HCT116 (cell line): ENCODE results near the gene TMED10. TPM values are rescaled to one million over a fixed set of nuclear protein-coding genes. Genes with fewer than 3 reads are reported as not detected.

Experiments used
- ATAC-seq: fragments of 200-7000 bp; cut with Tn5 transposase; 2 replicates; pipeline ENCODE4 v1.9.1; 2020; ENCODE audit warnings: mild to moderate bottlenecking, moderate library complexity
- BruUV-seq: library from RNA; stranded (reverse); fragments of 400-500 nt; replicated peaks from 2 replicates; lab custom pipeline; 2021; lab: Mats Ljungman, UMichigan
- CTCF ChIA-PET: fragments of 300-600 bp; sonication (Branson Sonifier 250); formaldehyde crosslinking; loops from one replicate; lab custom pipeline; 2021; ENCODE audit warnings: antibody characterized with exemption; lab: Charles Lee
- POLR2A ChIA-PET: fragments of 300-600, 350-600 bp; sonication (Branson Sonifier 250); formaldehyde crosslinking; loops from one replicate; lab custom pipeline; 2021; ENCODE audit warnings: antibody characterized with exemption; lab: Charles Lee
- RAD21 ChIA-PET, 2 experiments: fragments of 300-600 bp; sonication (Branson Sonifier 250); formaldehyde crosslinking; loops; one replicate each; lab custom pipeline; 2023; ENCODE audit warnings: low total read pairs in 2 of 2; ENCODE audit not compliant: uncharacterized antibody in 2 of 2, unreplicated experiment in 2 of 2, low non-redundant PET in 1 of 2; lab: Charles Lee
- DNase-seq: peaks from one replicate; pipeline ENCODE4 v3.0.0-alpha.2; 2010; ENCODE audit warnings: low read depth, low spot score
- H2AFZ ChIP-seq: fragments of 200-600 bp; shearing (Covaris generic), sonication (generic); 2 replicates; pipeline ENCODE4 v1.6.1; 2017; ENCODE audit warnings: low read depth, mixed run types, mixed read lengths, antibody characterized with exemption, low read length; ENCODE audit not compliant: poor library complexity, severe bottlenecking
- H3K27ac ChIP-seq: 2 replicates; pipeline ENCODE4 v1.5.1; 2012; ENCODE audit warnings: low read depth, low read length
- H3K27me3 ChIP-seq: fragments of 200-600 bp; sonication (generic); 2 replicates; pipeline ENCODE4 v1.6.1; 2016; ENCODE audit warnings: mixed run types, low read length, mixed read lengths; ENCODE audit not compliant: insufficient read depth
- H3K36me3 ChIP-seq, 2 experiments: fragments of 200-500 bp in 1 of 2; fragments of 200-600 bp in 1 of 2; sonication (Bioruptor generic) in 1 of 2; sonication (generic) in 1 of 2; 2 replicates each; pipeline versions ENCODE4 v1.5.1 to v1.6.1; 2014 to 2016; ENCODE audit warnings: low read length in 2 of 2, inconsistent platforms in 1 of 2, mixed read lengths in 1 of 2, mixed run types in 1 of 2; ENCODE audit not compliant: insufficient read depth in 2 of 2, control insufficient read depth in 1 of 2
- H3K4me1 ChIP-seq, 2 experiments: fragments of 200-600 bp in 1 of 2; sonication (generic) in 1 of 2; 2 replicates each; pipeline versions ENCODE4 v1.5.1 to v1.6.1; 2012 to 2017; ENCODE audit warnings: low read length in 2 of 2, inconsistent platforms in 1 of 2, mild to moderate bottlenecking in 1 of 2, mixed read lengths in 1 of 2, mixed run types in 1 of 2, moderate library complexity in 1 of 2; ENCODE audit not compliant: insufficient read depth in 2 of 2, control insufficient read depth in 1 of 2
- H3K4me2 ChIP-seq: fragments of 200-600 bp; sonication (generic); 2 replicates; pipeline ENCODE4 v1.6.1; 2017; ENCODE audit warnings: mixed run types, low read length, mixed read lengths
- H3K4me3 ChIP-seq, 2 experiments: fragments of 200-600 bp in 1 of 2; sonication (generic) in 1 of 2; replicated peaks in 1 of 2; 2 replicates each; pipeline ENCODE4 v1.5.1; 2011 to 2016; ENCODE audit warnings: low read length in 2 of 2, control low read depth in 1 of 2, low read depth in 1 of 2, mild to moderate bottlenecking in 1 of 2, mixed read lengths in 1 of 2, mixed run types in 1 of 2
- H3K79me2 ChIP-seq: fragments of 200-600 bp; sonication (generic); 2 replicates; pipeline ENCODE4 v1.6.1; 2017; ENCODE audit warnings: mild to moderate bottlenecking, mixed run types, low read length, moderate library complexity, mixed read lengths; ENCODE audit not compliant: insufficient read depth
- H3K9ac ChIP-seq: fragments of 200-600 bp; sonication (generic); 2 replicates; pipeline ENCODE4 v1.6.1; 2016; ENCODE audit warnings: low read length, mixed read lengths
- H3K9me2 ChIP-seq: fragments of 200-600 bp; sonication (generic), shearing (Covaris generic); 2 replicates; pipeline ENCODE4 v1.6.1; 2017; ENCODE audit warnings: mixed run types, mild to moderate bottlenecking, moderate library complexity; ENCODE audit not compliant: insufficient read depth
- H3K9me3 ChIP-seq, 2 experiments: fragments of 200-500 bp in 1 of 2; fragments of 200-600 bp in 1 of 2; sonication (Bioruptor generic) in 1 of 2; sonication (generic) in 1 of 2; 2 replicates each; pipeline ENCODE4 v1.6.1; 2014 to 2017; ENCODE audit warnings: low read length in 2 of 2, mixed read lengths in 2 of 2, inconsistent platforms in 1 of 2, low read depth in 1 of 2, mild to moderate bottlenecking in 1 of 2, mixed run types in 1 of 2, moderate library complexity in 1 of 2; ENCODE audit not compliant: control insufficient read depth in 1 of 2, insufficient read depth in 1 of 2
- H4K20me1 ChIP-seq: fragments of 200-600 bp; sonication (generic), shearing (Covaris generic); 2 replicates; pipeline ENCODE4 v1.6.1; 2017; ENCODE audit warnings: mixed run types, mild to moderate bottlenecking, moderate library complexity; ENCODE audit not compliant: insufficient read depth
- EGR1 ChIP-seq: IDR thresholded peaks from 2 replicates; pipeline ENCODE4 v1.6.1; 2012; ENCODE audit warnings: low read depth
- ELF1 ChIP-seq: IDR thresholded peaks from 2 replicates; pipeline ENCODE4 v1.6.1; 2012; ENCODE audit warnings: low read depth, borderline replicate concordance
- EZH2phosphoT487 ChIP-seq: fragments of 200-600 bp; IDR thresholded peaks from 2 replicates; pipeline ENCODE4 v1.6.1; 2018; ENCODE audit warnings: antibody characterized with exemption, borderline replicate concordance
- JUND ChIP-seq: IDR thresholded peaks from 2 replicates; pipeline ENCODE4 v1.6.1; 2012
- SIN3A ChIP-seq: IDR thresholded peaks from 2 replicates; pipeline ENCODE4 v1.6.1; 2012; ENCODE audit warnings: low read depth
- SP1 ChIP-seq: IDR thresholded peaks from 2 replicates; pipeline ENCODE4 v1.6.1; 2012; ENCODE audit warnings: low read depth
- TCF7L2 ChIP-seq: IDR thresholded peaks from 2 replicates; pipeline ENCODE4 v1.7.0; 2011; ENCODE audit warnings: borderline replicate concordance, inconsistent platforms; ENCODE audit not compliant: insufficient read depth, insufficient read length; ENCODE audit errors: extremely low read depth
- YY1 ChIP-seq: IDR thresholded peaks from 2 replicates; pipeline ENCODE4 v1.6.1; 2011; ENCODE audit warnings: low read length, low read depth, moderate library complexity, mild to moderate bottlenecking; ENCODE audit not compliant: insufficient replicate concordance; ENCODE audit errors: extremely low read depth
- intact Hi-C: fragments of 100-400 bp; cut with micrococcal nuclease; formaldehyde crosslinking; loops from 2 replicates; pipeline ENCODE4 v1.10.0; 2022
- total RNA-seq: library from RNA; stranded (reverse); gene quantifications from one replicate; pipeline ENCODE4 v1.2.1, GENCODE V29; 2021; ENCODE audit not compliant: unreplicated experiment
- TF ChIP-seq, protein P1 (sequence below): IDR thresholded peaks from 2 replicates; pipeline ENCODE4 v1.6.1; 2012
- TF ChIP-seq, protein P2 (sequence below): IDR thresholded peaks from 2 replicates; pipeline ENCODE4 v1.6.1; 2012; ENCODE audit warnings: low read depth
- TF ChIP-seq, protein P3 (sequence below): IDR thresholded peaks from 2 replicates; pipeline ENCODE4 v1.6.1; 2012

TMED10 gene
- total RNA-seq, 1 experiment from 2014 or later, result 303 TPM

DNA sequence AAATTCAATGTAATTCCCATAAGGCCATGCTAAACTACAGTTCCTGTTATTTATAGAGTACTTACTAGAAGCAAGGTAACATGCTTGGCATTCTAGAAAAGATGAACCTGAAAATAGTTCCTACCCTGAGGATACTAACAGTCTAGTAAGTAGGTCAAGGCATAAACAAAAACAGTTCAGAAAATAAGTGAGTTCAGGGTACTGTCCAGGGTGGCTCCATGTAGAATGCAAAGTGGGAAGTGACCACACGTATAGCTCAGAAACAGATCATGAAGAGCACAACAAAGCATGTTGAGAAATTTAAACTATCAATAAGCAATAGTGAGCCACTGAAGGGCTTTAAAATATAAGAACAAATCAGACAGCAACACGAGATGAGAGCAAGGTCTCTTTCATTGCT is 2.3 kb downstream of the TMED10 start:
- BruUV-seq, result no TSS peak

DNA sequence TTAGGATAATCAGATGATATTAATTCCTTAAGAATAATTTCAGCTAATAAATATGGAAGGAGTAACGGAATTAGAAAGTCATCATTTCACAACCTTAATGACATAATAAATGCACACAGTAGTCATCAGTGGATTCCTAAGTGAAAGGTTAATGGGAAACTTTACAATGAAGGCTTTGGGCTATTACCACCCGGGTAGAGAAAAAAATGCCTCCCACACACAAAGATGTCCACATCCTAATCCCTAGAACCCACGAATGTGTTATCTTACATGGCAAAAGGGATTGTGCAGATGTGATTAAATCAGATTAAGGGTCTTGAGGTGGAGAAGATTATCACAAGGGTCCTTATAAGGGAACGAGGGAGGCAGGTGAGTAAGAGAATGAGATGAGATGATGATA is 5.6 kb downstream of the TMED10 start:
- Histone ChIP-seq H3K4me1 (peaks cover 2 to 10% of the 10 kb centered on the region in 2 experiments; a peak in 2 of 4 replicates), H3K36me3 (no peaks in the 10 kb centered on the region), H3K4me3 (no peak overlapping the region), H3K4me2 (no peak overlapping the region), H4K20me1 (0 out of 2 replicates have a peak, but pooled peaks cover 4% of the 10 kb centered on the region), H3K27me3 (no peaks in the 10 kb centered on the region), H3K9me3 (no peaks in the 10 kb centered on the region), H2AFZ (no peak overlapping the region), H3K79me2 (peaks cover 99% of the 10 kb centered on the region), H3K27ac (no peak overlapping the region), H3K9ac (no peak overlapping the region), H3K9me2 (no peaks in the 10 kb centered on the region)
- ChIA-PET RAD21 (no interaction called here), POLR2A (no interaction called here), CTCF (no interaction called here)
- DNase-seq (no peak), ATAC-seq (no peak)
- BruUV-seq, result no TSS peak
- TF ChIP-seq EGR1 (no peak), EZH2phosphoT487 (no peak), SIN3A (no peak), JUND (no peak), SP1 (no peak), ELF1 (no peak), YY1 (no peak)
- TF ChIP-seq, protein P1, sequence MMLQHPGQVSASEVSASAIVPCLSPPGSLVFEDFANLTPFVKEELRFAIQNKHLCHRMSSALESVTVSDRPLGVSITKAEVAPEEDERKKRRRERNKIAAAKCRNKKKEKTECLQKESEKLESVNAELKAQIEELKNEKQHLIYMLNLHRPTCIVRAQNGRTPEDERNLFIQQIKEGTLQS, result no peak
- TF ChIP-seq, protein P2, sequence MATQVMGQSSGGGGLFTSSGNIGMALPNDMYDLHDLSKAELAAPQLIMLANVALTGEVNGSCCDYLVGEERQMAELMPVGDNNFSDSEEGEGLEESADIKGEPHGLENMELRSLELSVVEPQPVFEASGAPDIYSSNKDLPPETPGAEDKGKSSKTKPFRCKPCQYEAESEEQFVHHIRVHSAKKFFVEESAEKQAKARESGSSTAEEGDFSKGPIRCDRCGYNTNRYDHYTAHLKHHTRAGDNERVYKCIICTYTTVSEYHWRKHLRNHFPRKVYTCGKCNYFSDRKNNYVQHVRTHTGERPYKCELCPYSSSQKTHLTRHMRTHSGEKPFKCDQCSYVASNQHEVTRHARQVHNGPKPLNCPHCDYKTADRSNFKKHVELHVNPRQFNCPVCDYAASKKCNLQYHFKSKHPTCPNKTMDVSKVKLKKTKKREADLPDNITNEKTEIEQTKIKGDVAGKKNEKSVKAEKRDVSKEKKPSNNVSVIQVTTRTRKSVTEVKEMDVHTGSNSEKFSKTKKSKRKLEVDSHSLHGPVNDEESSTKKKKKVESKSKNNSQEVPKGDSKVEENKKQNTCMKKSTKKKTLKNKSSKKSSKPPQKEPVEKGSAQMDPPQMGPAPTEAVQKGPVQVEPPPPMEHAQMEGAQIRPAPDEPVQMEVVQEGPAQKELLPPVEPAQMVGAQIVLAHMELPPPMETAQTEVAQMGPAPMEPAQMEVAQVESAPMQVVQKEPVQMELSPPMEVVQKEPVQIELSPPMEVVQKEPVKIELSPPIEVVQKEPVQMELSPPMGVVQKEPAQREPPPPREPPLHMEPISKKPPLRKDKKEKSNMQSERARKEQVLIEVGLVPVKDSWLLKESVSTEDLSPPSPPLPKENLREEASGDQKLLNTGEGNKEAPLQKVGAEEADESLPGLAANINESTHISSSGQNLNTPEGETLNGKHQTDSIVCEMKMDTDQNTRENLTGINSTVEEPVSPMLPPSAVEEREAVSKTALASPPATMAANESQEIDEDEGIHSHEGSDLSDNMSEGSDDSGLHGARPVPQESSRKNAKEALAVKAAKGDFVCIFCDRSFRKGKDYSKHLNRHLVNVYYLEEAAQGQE, result no peak
- TF ChIP-seq, protein P3, sequence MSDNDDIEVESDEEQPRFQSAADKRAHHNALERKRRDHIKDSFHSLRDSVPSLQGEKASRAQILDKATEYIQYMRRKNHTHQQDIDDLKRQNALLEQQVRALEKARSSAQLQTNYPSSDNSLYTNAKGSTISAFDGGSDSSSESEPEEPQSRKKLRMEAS, result no peak
- intact Hi-C loops, result no loop called here

More for the DNA sequence above, 2.3 kb downstream of the TMED10 start:
- H3K27me3 ChIP-seq, result no peaks in the 10 kb centered on the region
- RAD21 ChIA-PET, result no interaction called here
- H3K79me2 ChIP-seq, result peaks cover 74% of the 10 kb centered on the region
- H3K36me3 ChIP-seq, result no peaks in the 10 kb centered on the region
- H3K4me1 ChIP-seq, result peaks cover 2 to 13% of the 10 kb centered on the region in 2 experiments; a peak in 2 of 4 replicates
- H3K4me3 ChIP-seq, result no peak overlapping the region
- no peaks in the 10 kb centered on the region for H3K9me2 ChIP-seq
- ATAC-seq (no peak), DNase-seq (no peak)
- CTCF ChIA-PET, result no interaction called here
- TF ChIP-seq TCF7L2, result no peak
- H3K4me2 ChIP-seq, result no peak overlapping the region; the same call in 1 of the 2 replicates
- no peak overlapping the region for H2AFZ ChIP-seq
- H3K9ac ChIP-seq, result no peak overlapping the region
- H4K20me1 ChIP-seq, result 0 out of 2 replicates have a peak, but pooled peaks cover 4% of the 10 kb centered on the region
- H3K27ac ChIP-seq, result no peak overlapping the region
- intact Hi-C loops, result no loop called here
- no peaks in the 10 kb centered on the region for H3K9me3 ChIP-seq
- POLR2A ChIA-PET, result no interaction called here
